Right renal pelvis (tissue), 4 donors: ENCODE data around the gene AKR1D1. TPM values are rescaled to one million over a fixed set of nuclear protein-coding genes. Genes with fewer than 3 reads are reported as not detected.

Experiments used
- DNase-seq, 4 donors: peaks; one replicate each; pipeline ENCODE4 v3.0.0-alpha.2; 2013; ENCODE audit warnings: low read depth in 4 of 4, low spot score in 3 of 4, missing footprints in 1 of 4
- polyA plus RNA-seq, 4 donors: library from polyadenylated mRNA; unstranded; fragments of 120-200 nt; gene quantifications; one replicate each; pipeline ENCODE4 v1.2.1, GENCODE V29; 2013; ENCODE audit not compliant: insufficient read length in 4 of 4

AKR1D1 gene
- polyA plus RNA-seq, 4 donors: 0.07 to 0.09 TPM; not detected in 2

DNA sequence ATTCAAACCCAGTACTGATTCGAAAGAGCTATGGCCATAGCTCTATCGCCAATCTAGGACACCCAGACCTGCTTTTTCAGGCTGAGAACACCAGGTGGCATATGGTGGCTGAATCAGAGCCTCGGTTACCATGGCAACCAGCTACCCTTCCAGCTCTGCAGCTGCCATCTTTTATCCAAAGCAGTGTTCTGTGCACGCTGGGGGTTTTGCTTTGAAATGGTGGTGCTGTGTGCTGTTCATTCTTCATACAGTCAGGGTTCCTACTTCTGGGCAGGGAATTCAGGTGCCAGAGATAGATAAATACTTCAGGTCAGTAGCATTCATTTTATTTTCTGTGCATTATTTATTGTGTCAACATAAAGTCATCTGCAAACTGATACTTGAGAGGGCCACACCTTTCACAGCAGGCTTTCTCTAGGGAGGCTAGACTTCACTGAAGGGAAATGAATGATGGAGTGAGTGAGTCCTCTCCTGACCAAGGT, 85.4 kb downstream of the AKR1D1 start:
- DNase-seq: peak; percentile 82 to 88 (median 85)

DNA sequence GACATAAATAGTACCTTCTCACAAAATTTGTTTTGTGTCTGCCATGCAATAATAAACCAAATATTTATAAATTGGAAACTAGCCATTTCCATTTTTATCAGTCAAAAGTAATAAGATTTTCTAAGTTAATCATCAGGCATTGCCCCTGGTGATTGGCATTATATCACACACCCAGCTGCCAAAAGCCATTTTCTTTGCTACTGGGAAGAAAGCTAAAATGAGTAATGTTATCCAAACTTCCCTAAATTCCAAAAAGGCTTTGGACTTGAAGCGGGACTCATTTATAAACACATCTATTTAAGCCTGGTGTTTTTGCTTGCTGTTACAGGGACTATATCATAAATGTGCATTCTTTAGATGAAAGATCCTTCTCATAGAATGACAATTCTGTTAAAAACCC, 86.0 kb downstream of the AKR1D1 start:
- no peak for DNase-seq

DNA sequence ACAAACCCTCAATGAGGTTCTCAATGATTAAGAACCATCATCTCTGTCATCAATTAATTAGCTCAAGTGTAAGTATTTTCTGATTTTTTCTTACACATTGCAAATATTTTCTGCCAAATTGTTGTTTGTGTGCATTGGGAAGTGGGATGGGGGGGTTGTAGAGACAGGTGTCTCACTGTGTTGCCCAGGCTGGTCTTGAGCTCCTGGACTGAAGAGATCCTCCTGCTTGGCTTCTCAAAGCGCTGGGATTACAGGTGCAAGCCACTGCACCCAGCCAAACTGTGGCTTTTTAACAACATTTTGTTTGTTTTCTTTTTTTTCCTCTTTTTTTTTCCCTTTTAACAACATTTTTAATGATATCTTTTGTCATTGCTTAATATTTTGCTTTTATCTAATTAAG, 87.5 kb downstream of the AKR1D1 start:
- DNase-seq: no peak

DNA sequence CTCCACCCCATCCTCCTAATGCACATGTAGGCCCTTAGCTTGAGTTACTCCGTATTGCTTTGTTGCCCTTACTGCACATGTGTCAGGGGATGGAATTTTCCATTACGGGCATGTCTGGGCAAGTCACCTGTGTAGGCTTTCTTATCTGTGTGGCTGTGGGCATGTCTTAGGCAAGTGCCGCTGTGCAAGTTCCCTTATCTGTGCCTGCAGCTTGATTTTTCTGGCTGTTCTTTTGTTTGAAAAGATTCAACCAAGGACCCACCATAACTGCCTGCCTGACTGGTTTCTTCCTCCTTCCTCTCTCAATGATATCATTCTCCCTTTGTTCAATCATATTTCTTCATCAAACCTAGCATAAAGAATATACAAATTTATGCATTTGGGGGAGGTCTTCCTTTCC, 88.5 kb downstream of the AKR1D1 start:
- no peak for DNase-seq

GRCh38 chr7:138166681-138167080, 90.4 kb downstream of the AKR1D1 start:
- DNase-seq: no peak

DNA sequence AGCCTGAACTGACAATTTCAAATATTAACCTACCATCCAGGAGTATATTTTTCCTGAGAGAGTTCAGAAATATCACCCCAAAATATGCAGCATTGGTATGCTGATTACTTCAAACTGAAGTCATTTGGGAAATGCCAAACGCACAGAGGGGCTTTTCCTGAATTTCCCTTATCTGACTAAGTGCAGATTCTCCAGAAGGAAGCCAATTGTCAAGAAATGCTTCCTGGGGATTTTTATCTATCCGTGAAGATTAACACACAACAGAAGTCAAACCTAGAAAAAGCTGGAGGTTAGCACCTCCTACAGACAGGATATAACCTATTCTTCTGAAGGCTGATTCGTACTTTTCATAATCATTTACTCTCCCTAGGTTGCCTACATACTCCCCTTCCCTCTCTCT, 91.0 kb downstream of the AKR1D1 start:
- DNase-seq: no peak

GRCh38 chr7:138167869-138168296, 91.6 kb downstream of the AKR1D1 start:
- no peak for DNase-seq

Other genes starting within 250 kb of the AKR1D1 start
- gene DGKI, start 229.5 kb upstream of the AKR1D1 start, polyA plus RNA-seq: 1 to 10 TPM; 1.5 to 1.8 (median 1.8) TPM
- gene CREB3L2, start 74.4 kb upstream of the AKR1D1 start, polyA plus RNA-seq: 10 to 100 TPM; 50.7 to 55.3 (median 53.5) TPM